NT2/D1 (cell line): Measurements from ENCODE around the gene CNPY1.

Experiments used
- SUZ12 ChIP-seq: IDR thresholded peaks from 2 replicates; pipeline ENCODE4 v1.6.1; 2011; ENCODE audit not compliant: insufficient read length, insufficient read depth; ENCODE audit errors: extremely low read depth
- ZNF274 ChIP-seq: IDR thresholded peaks from 2 replicates; pipeline ENCODE4 v1.6.1; 2011; ENCODE audit warnings: mild to moderate bottlenecking, low read depth, low read length

DNA sequence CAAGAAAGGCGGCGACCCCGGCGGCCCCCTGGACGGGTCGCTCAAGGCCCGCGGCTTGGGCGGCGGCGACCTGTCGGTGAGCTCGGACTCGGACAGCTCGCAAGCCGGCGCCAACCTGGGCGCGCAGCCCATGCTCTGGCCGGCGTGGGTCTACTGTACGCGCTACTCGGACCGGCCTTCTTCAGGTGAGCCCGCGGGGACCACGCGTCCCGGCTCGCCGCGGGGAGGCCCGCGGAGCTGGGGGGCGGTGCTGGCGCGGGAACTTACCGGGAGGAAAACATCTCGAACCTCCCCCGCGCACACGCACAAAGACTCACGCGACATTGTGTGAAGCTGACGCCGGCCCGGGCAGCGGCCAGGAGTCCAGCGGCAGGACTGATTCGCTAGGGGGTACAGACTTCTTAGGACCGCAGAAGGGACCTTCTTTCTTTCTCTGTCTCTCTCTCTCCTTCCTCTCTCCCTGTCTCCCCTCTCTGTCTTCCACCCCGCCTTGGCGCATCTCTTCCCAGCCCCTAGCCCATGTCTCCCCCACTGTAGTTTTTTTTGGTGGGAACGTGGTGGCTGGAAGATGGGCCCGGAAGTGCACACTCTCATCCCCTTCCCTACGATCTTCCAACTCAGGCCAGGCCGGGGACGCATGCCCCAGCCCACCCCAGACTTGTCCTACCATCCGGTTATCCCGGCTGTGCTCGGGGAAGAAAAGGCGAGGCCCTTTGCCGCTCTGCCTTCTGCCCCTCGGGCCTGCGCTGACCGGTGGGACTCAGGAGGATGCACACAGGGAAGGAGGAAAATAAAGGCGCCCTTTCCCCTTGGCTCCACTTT lies 87.3 kb downstream of the CNPY1 start:
- no peak for TF ChIP-seq ZNF274
- peak; percentile 82 for TF ChIP-seq SUZ12
